ENCODE measurements around the gene WDR33. TPM values are rescaled to one million over a fixed set of nuclear protein-coding genes. Genes with fewer than 3 reads are reported as not detected.
A peak's percentile ranks its signal among the peaks of the same experiment; 100 is the strongest.

Gene WDR33
- total and polyA plus RNA-seq, 9 donors: 25.6 to 36.4 (median 28.9) TPM

- H3K4me3 ChIP-seq (ENCODE audit: low read length): no peak overlapping the region
Measured at GRCh38 chr2:127651381-127651809, 159.6 kb downstream of the WDR33 start.

More at GRCh38 chr2:127651381-127651809, 159.6 kb downstream of the WDR33 start:
- peaks cover 47% of the 10 kb centered on the region for H3K4me1 ChIP-seq (ENCODE audit: control insufficient read depth, insufficient read depth, low read length)
- peaks cover 5% of the 10 kb centered on the region for H3K36me3 ChIP-seq (ENCODE audit: control insufficient read depth, insufficient read depth, low read length)
- DNase-seq: no peak
- H3K27me3 ChIP-seq (ENCODE audit: control insufficient read depth, insufficient read depth, low read length): no peaks in the 10 kb centered on the region
- 85% methylated on average over 24 of the region's 29 CpGs for WGBS (ENCODE audit: insufficient coverage)
- H3K9me3 ChIP-seq (replicated peaks; ENCODE audit: control insufficient read depth, low read depth, low read length): no peaks in the 10 kb centered on the region
- H3K27ac ChIP-seq (ENCODE audit: low read length): peak overlapping the region; percentile 67

Other genes with a start within 250 kb of the WDR33 start
- 0.53 TPM for gene GPR17, start 165.0 kb downstream of the WDR33 start, total RNA-seq
- 10 to 100 TPM in 1 of 8 donors, 1 to 10 TPM in 7; 2.8 to 11.2 (median 4.4) TPM for gene GPR17, start 165.0 kb downstream of the WDR33 start, polyA plus RNA-seq (ENCODE audit: insufficient read depth in 1 of 8, insufficient read length in 8 of 8, low replicate concordance in 1 of 8)
- 7.7 TPM for gene LIMS2, start 135.6 kb downstream of the WDR33 start, total RNA-seq
- 10 to 100 TPM; 24.2 to 51.9 (median 35.2) TPM for gene LIMS2, start 135.6 kb downstream of the WDR33 start, polyA plus RNA-seq (ENCODE audit: insufficient read depth in 1 of 8, insufficient read length in 8 of 8, low replicate concordance in 1 of 8)
- gene SFT2D3, start 109.7 kb downstream of the WDR33 start, total RNA-seq: 6.4 TPM
- under 1 TPM in 2 of 8 donors, not detected in 6; 0.57 to 0.61 TPM for gene SFT2D3, start 109.7 kb downstream of the WDR33 start, polyA plus RNA-seq (ENCODE audit: insufficient read depth in 1 of 8, insufficient read length in 8 of 8, low replicate concordance in 1 of 8)
- gene POLR2D, start 47.0 kb upstream of the WDR33 start, total RNA-seq: 26.9 TPM
- gene POLR2D, start 47.0 kb upstream of the WDR33 start, polyA plus RNA-seq (ENCODE audit: insufficient read depth in 1 of 8, insufficient read length in 8 of 8, low replicate concordance in 1 of 8): 10 to 100 TPM; 37.3 to 51.7 (median 44.8) TPM
- 9.4 TPM for gene AMMECR1L, start 74.8 kb upstream of the WDR33 start, total RNA-seq
- gene AMMECR1L, start 74.8 kb upstream of the WDR33 start, polyA plus RNA-seq (ENCODE audit: insufficient read depth in 1 of 8, insufficient read length in 8 of 8, low replicate concordance in 1 of 8): 10 to 100 TPM; 12.4 to 21.2 (median 14.7) TPM
- gene SAP130, start 216.9 kb upstream of the WDR33 start, total RNA-seq: 4.5 TPM
- gene SAP130, start 216.9 kb upstream of the WDR33 start, polyA plus RNA-seq (ENCODE audit: insufficient read depth in 1 of 8, insufficient read length in 8 of 8, low replicate concordance in 1 of 8): 10 to 100 TPM; 10.3 to 17.2 (median 14.1) TPM